HFFc6 (cell line): Measurements from ENCODE around the gene CITED4. TPM values are rescaled to one million over a fixed set of nuclear protein-coding genes. Genes with fewer than 3 reads are reported as not detected.

Experiments
- DNase-seq: peaks from one replicate; pipeline ENCODE4 v3.0.0-alpha.2; 2018
- H3K27ac Mint-ChIP-seq: 2 replicates; pipeline ENCODE4 v1.8.0; 2020; ENCODE audit warnings: mild to moderate bottlenecking, mixed read lengths
- H3K27me3 Mint-ChIP-seq: 2 replicates; pipeline ENCODE4 v1.8.0; 2021; ENCODE audit warnings: mild to moderate bottlenecking, moderate library complexity, mixed read lengths; ENCODE audit not compliant: insufficient read depth
- H3K36me3 Mint-ChIP-seq: 2 replicates; pipeline ENCODE4 v1.8.0; 2021; ENCODE audit warnings: low read depth, mixed read lengths
- H3K4me1 Mint-ChIP-seq: 2 replicates; pipeline ENCODE4 v1.8.0; 2020; ENCODE audit warnings: low read depth, mixed read lengths
- H3K4me3 Mint-ChIP-seq: 2 replicates; pipeline ENCODE4 v1.8.0; 2020; ENCODE audit warnings: mild to moderate bottlenecking, moderate library complexity, mixed read lengths
- H3K9me3 Mint-ChIP-seq: 2 replicates; pipeline ENCODE4 v1.8.0; 2020; ENCODE audit warnings: mild to moderate bottlenecking, mixed read lengths
- CTCF ChIP-seq: fragments of 200-600 bp; sonication (generic); IDR thresholded peaks from 2 replicates; pipeline ENCODE4 v1.5.0; 2021; ENCODE audit warnings: antibody characterized with exemption, mild to moderate bottlenecking
- total RNA-seq, 6 experiments: library from RNA; stranded (reverse); fragmentation: NEBNext Ultra II Directional; extraction: Animal tissue kit (Norgen Biotek cat#: 25700); gene quantifications; 2 replicates in 1 of 6; 3 replicates in 5 of 6; pipeline ENCODE4 v1.2.3, GENCODE V29; 2021

CITED4 gene
- total RNA-seq, 6 experiments from 2014 or later, result 1.7 to 5.3 (median 3.8) TPM

DNA sequence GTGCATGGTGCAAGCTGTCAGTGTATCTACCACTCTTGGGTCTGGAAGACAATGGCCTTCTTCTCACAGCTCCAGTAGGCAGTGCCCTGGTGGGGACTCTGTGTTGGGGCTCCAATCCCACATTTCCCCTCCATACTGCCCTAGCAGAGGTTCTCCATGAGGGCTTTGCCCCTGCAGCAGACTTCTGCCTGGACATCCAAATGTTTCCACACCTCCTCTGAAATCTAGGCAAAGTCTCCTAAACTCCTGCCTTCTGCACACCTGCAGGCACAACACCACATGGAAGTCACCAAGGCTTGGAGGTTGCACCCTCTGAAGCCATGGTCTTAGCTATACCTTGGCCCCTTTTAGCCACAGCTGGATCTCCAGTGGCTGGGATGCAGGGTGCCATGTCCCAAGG, 31.8 kb upstream of the CITED4 start:
- no peak for DNase-seq
- H3K27me3 Mint-ChIP-seq, result peaks cover 6% of the 10 kb centered on the region; the same call in 1 of the 2 replicates
- H3K36me3 Mint-ChIP-seq, result peaks cover 20% of the 10 kb centered on the region
- H3K4me3 Mint-ChIP-seq, result no peak overlapping the region
- peaks cover 26% of the 10 kb centered on the region for H3K9me3 Mint-ChIP-seq
- no peak overlapping the region for H3K27ac Mint-ChIP-seq
- peaks cover 18% of the 10 kb centered on the region for H3K4me1 Mint-ChIP-seq
- TF ChIP-seq CTCF, result no peak

DNA sequence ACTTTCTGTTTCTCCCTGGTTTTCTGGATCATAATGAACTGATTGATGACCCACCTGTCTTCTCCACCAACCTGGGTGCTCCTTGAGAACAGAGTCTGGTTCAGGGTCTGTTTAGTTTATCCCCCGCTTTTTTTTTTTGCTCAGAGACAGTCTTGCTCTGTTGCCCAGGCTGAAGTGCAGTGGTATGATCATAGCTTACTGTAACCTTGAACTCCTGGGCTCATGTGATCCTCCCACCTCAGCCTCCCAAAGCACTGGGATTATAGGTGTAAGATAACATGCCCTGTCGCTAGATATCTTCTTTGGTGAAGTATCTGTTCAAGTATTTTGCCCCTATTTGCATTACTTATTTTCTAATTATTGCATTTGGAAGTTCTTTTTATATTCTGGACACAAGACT, 30.2 kb upstream of the CITED4 start:
- H3K27ac Mint-ChIP-seq, result no peak overlapping the region
- H3K4me1 Mint-ChIP-seq, result peaks cover 2% of the 10 kb centered on the region
- no peak overlapping the region for H3K4me3 Mint-ChIP-seq
- TF ChIP-seq CTCF, result no peak
- no peak for DNase-seq
- H3K36me3 Mint-ChIP-seq, result peaks cover 20% of the 10 kb centered on the region
- peaks cover 26% of the 10 kb centered on the region for H3K9me3 Mint-ChIP-seq
- peaks cover 6% of the 10 kb centered on the region; the same call in 1 of the 2 replicates for H3K27me3 Mint-ChIP-seq

- H3K4me3 Mint-ChIP-seq, result no peak overlapping the region
- DNase-seq, result no peak
- H3K4me1 Mint-ChIP-seq, result peaks cover 10% of the 10 kb centered on the region
- H3K36me3 Mint-ChIP-seq, result peaks cover 20% of the 10 kb centered on the region
- H3K27ac Mint-ChIP-seq, result no peak overlapping the region
- peaks cover 26% of the 10 kb centered on the region for H3K9me3 Mint-ChIP-seq
- no peak for TF ChIP-seq CTCF
- peaks cover 4% of the 10 kb centered on the region; the same call in 1 of the 2 replicates for H3K27me3 Mint-ChIP-seq
Observed at GRCh38 chr1:40890771-40891170, 28.6 kb upstream of the CITED4 start.

DNA sequence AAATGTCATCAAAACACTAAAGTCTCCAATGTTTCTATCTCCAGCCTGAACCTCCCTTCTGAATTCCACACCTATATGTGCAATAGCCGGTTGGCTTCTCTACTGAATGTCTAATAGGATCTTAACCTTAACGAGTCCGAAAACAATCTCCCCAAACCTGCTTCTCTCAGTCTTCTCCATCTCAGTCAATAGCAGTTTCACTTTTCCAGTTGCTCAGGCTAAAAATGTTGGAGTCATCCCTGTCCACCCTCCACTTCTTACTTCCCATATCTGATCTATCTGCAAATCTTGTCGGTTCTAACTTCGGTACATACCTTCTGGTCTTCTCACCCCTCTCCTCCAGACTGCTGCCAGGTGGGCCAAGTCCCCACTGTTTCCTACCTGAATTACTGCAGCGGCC, 25.5 kb upstream of the CITED4 start:
- Mint-ChIP-seq H3K27me3 (peaks cover 4% of the 10 kb centered on the region; the same call in 1 of the 2 replicates), H3K4me3 (no peak overlapping the region), H3K27ac (no peak overlapping the region), H3K36me3 (no peaks in the 10 kb centered on the region), H3K9me3 (no peaks in the 10 kb centered on the region), H3K4me1 (peaks cover 19% of the 10 kb centered on the region)
- TF ChIP-seq CTCF, result no peak
- no peak for DNase-seq

- peaks cover 19% of the 10 kb centered on the region for H3K4me1 Mint-ChIP-seq
- no peak for TF ChIP-seq CTCF
- no peak overlapping the region for H3K27ac Mint-ChIP-seq
- no peak for DNase-seq
- no peak overlapping the region for H3K4me3 Mint-ChIP-seq
- no peaks in the 10 kb centered on the region for H3K9me3 Mint-ChIP-seq
- H3K27me3 Mint-ChIP-seq, result peaks cover 3% of the 10 kb centered on the region; the same call in 1 of the 2 replicates
- H3K36me3 Mint-ChIP-seq, result no peaks in the 10 kb centered on the region
Observed at GRCh38 chr1:40887012-40887378, 24.8 kb upstream of the CITED4 start.
